OCI-LY1 (cell line): ENCODE results near the gene HOXC5.

ENCODE experiments used
- H2AFZ ChIP-seq: fragments of 200-600 bp; sonication (generic), shearing (Covaris generic); 2 replicates; pipeline ENCODE4 v1.6.0; 2014; ENCODE audit warnings: antibody characterized with exemption, mild to moderate bottlenecking, low read length
- H3F3A ChIP-seq: fragments of 200-600 bp; sonication (generic), shearing (Covaris generic); 2 replicates; pipeline ENCODE4 v1.6.0; 2014; ENCODE audit warnings: mild to moderate bottlenecking, antibody characterized with exemption, low read length, moderate library complexity; ENCODE audit not compliant: insufficient read depth
- H3K27ac ChIP-seq: fragments of 200-600 bp; sonication (generic); 2 replicates; pipeline ENCODE4 v1.5.1; 2014; ENCODE audit warnings: low read length, mixed run types, mild to moderate bottlenecking, low read depth; ENCODE audit not compliant: poor library complexity, severe bottlenecking
- H3K27me3 ChIP-seq: fragments of 200-600 bp; sonication (generic); 2 replicates; pipeline ENCODE4 v1.6.0; 2014; ENCODE audit warnings: antibody characterized with exemption, mild to moderate bottlenecking, low read length, moderate library complexity; ENCODE audit not compliant: insufficient read depth
- H3K36me3 ChIP-seq: fragments of 200-600 bp; sonication (generic); 2 replicates; pipeline ENCODE4 v1.6.1; 2014; ENCODE audit warnings: mild to moderate bottlenecking, antibody characterized with exemption, low read length, moderate library complexity, mixed read lengths; ENCODE audit not compliant: insufficient read depth
- H3K4me1 ChIP-seq: fragments of 200-600 bp; sonication (generic); 2 replicates; pipeline ENCODE4 v1.5.1; 2014; ENCODE audit warnings: mild to moderate bottlenecking, low read length, moderate library complexity; ENCODE audit not compliant: insufficient read depth, severe bottlenecking
- H3K4me2 ChIP-seq: fragments of 200-600 bp; sonication (generic), shearing (Covaris generic); 2 replicates; pipeline ENCODE4 v1.6.1; 2014; ENCODE audit warnings: low read length
- H3K4me3 ChIP-seq: fragments of 200-600 bp; sonication (generic); 2 replicates; pipeline ENCODE4 v1.5.1; 2014; ENCODE audit warnings: low read length, low read depth, mild to moderate bottlenecking, mixed read lengths; ENCODE audit not compliant: poor library complexity, severe bottlenecking
- H3K79me2 ChIP-seq: fragments of 200-600 bp; shearing (Covaris generic); 2 replicates; pipeline ENCODE4 v1.6.1; 2016; ENCODE audit warnings: mixed run types, low read length, mixed read lengths; ENCODE audit not compliant: insufficient read depth
- H3K9ac ChIP-seq: fragments of 200-600 bp; sonication (generic), shearing (Covaris generic); 2 replicates; pipeline ENCODE4 v1.6.1; 2014; ENCODE audit warnings: mild to moderate bottlenecking, low read length, mixed read lengths
- H3K9me2 ChIP-seq: fragments of 200-600 bp; sonication (generic), shearing (Covaris generic); 2 replicates; pipeline ENCODE4 v1.6.1; 2014; ENCODE audit warnings: low read depth, mild to moderate bottlenecking, low read length, mixed read lengths
- H3K9me3 ChIP-seq: fragments of 200-600 bp; shearing (Covaris generic); 2 replicates; pipeline ENCODE4 v1.6.1; 2014; ENCODE audit warnings: low read length, mixed read lengths
- H4K20me1 ChIP-seq: fragments of 200-600 bp; sonication (generic), shearing (Covaris generic); 2 replicates; pipeline ENCODE4 v1.6.0; 2016; ENCODE audit warnings: mild to moderate bottlenecking, low read length; ENCODE audit not compliant: insufficient read depth
- EZH2 ChIP-seq: fragments of 200-600 bp; sonication (generic), shearing (Covaris generic); IDR thresholded peaks from 2 replicates; pipeline ENCODE4 v1.8.0; 2017; ENCODE audit warnings: borderline replicate concordance, mixed run types, mild to moderate bottlenecking, antibody characterized with exemption, low read length, moderate library complexity, mixed read lengths
- TF ChIP-seq, protein P1 (sequence below): fragments of 200-600 bp; sonication (generic), shearing (Covaris generic); IDR thresholded peaks from 2 replicates; pipeline ENCODE4 v1.5.1; 2017; ENCODE audit warnings: mild to moderate bottlenecking, antibody characterized with exemption, low read length, moderate library complexity, mixed read lengths

HOXC5 gene

GRCh38 chr12:54044425-54045103 is 11.7 kb downstream of the HOXC5 start:
- Histone ChIP-seq H3K27me3 (no peaks in the 10 kb centered on the region; the same call in 1 of the 2 replicates), H3K9me3 (no peaks in the 10 kb centered on the region), H3K36me3 (no peaks in the 10 kb centered on the region), H3K4me2 (no peak overlapping the region), H4K20me1 (no peaks in the 10 kb centered on the region), H3K9me2 (no peaks in the 10 kb centered on the region), H2AFZ (no peak overlapping the region), H3K27ac (no peak overlapping the region), H3K4me3 (no peak overlapping the region), H3K79me2 (no peaks in the 10 kb centered on the region), H3K9ac (no peak overlapping the region), H3K4me1 (peaks cover 7% of the 10 kb centered on the region), H3F3A (no peaks in the 10 kb centered on the region)
- no peak for TF ChIP-seq EZH2

DNA sequence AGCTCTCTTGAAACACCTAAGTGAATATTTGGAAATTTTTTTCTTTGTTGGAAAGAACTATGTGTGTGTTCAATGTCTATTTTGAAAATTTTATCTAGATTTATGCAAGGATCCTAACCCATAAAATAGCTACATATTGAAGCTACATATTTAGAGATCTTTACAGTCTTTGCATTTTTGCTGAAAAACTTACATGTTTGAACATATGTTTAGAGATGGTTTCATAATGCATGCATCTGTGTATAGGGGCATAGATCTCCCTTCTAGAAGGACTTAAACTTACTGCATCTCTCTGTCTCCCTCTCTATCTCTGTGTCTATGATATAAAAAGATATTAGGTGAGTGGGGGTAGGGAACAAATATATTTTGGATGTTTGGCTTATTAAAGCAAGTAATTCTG is 12.6 kb downstream of the HOXC5 start:
- H3K79me2 ChIP-seq, result no peaks in the 10 kb centered on the region
- H3F3A ChIP-seq, result no peaks in the 10 kb centered on the region
- H3K9me3 ChIP-seq, result no peaks in the 10 kb centered on the region
- H3K36me3 ChIP-seq, result no peaks in the 10 kb centered on the region
- no peak overlapping the region for H3K4me3 ChIP-seq
- no peak overlapping the region for H3K9ac ChIP-seq
- H3K9me2 ChIP-seq, result no peaks in the 10 kb centered on the region
- H3K27me3 ChIP-seq, result no peaks in the 10 kb centered on the region; the same call in 1 of the 2 replicates
- H3K4me2 ChIP-seq, result no peak overlapping the region
- no peak overlapping the region for H2AFZ ChIP-seq
- TF ChIP-seq, protein P1, sequence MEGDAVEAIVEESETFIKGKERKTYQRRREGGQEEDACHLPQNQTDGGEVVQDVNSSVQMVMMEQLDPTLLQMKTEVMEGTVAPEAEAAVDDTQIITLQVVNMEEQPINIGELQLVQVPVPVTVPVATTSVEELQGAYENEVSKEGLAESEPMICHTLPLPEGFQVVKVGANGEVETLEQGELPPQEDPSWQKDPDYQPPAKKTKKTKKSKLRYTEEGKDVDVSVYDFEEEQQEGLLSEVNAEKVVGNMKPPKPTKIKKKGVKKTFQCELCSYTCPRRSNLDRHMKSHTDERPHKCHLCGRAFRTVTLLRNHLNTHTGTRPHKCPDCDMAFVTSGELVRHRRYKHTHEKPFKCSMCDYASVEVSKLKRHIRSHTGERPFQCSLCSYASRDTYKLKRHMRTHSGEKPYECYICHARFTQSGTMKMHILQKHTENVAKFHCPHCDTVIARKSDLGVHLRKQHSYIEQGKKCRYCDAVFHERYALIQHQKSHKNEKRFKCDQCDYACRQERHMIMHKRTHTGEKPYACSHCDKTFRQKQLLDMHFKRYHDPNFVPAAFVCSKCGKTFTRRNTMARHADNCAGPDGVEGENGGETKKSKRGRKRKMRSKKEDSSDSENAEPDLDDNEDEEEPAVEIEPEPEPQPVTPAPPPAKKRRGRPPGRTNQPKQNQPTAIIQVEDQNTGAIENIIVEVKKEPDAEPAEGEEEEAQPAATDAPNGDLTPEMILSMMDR, result no peak
- no peak for TF ChIP-seq EZH2
- no peaks in the 10 kb centered on the region for H3K4me1 ChIP-seq
- H4K20me1 ChIP-seq, result no peaks in the 10 kb centered on the region
- H3K27ac ChIP-seq, result no peak overlapping the region

DNA sequence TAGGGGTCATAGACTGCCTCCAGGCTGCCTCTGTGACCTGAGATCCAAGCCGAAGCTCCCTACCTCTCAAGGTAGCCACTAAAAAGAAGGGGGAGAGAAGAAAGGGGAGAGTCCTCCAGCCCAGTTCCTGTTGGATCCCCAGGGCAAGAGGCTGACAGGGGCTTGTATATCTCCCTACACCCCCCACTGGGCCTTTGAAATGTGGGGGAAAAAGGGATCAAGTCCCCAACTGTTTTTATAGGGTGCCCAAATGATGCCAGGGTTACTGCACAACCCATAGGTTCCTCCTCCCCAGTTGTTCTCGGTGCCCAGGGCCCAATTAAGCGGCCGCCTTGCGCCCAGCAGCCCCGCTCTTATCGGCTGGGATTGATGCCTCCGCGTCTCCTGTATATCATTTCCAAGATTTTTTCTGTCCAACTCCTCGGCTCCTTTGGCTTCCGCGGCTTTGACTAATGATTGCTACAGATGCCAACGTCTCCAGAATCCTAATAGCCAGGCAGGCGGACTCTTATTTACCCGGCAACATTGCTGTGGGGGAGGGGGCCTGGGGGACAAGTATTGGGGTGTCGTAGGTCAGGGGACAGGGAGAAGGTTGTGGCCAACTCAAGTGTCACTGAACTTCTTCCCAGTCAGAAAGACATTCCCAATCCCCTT is 13.1 kb downstream of the HOXC5 start:
- no peaks in the 10 kb centered on the region for H4K20me1 ChIP-seq
- H3K4me3 ChIP-seq, result no peak overlapping the region
- no peaks in the 10 kb centered on the region for H3K36me3 ChIP-seq
- H3K4me1 ChIP-seq, result no peaks in the 10 kb centered on the region
- TF ChIP-seq EZH2, result no peak
- TF ChIP-seq, protein P1, result no peak
- no peak overlapping the region for H3K9ac ChIP-seq
- H3K79me2 ChIP-seq, result no peaks in the 10 kb centered on the region
- no peaks in the 10 kb centered on the region; the same call in 1 of the 2 replicates for H3K27me3 ChIP-seq
- no peaks in the 10 kb centered on the region for H3K9me3 ChIP-seq
- no peak overlapping the region for H3K27ac ChIP-seq
- H3F3A ChIP-seq, result no peaks in the 10 kb centered on the region
- H2AFZ ChIP-seq, result no peak overlapping the region
- no peak overlapping the region for H3K4me2 ChIP-seq
- H3K9me2 ChIP-seq, result no peaks in the 10 kb centered on the region

DNA sequence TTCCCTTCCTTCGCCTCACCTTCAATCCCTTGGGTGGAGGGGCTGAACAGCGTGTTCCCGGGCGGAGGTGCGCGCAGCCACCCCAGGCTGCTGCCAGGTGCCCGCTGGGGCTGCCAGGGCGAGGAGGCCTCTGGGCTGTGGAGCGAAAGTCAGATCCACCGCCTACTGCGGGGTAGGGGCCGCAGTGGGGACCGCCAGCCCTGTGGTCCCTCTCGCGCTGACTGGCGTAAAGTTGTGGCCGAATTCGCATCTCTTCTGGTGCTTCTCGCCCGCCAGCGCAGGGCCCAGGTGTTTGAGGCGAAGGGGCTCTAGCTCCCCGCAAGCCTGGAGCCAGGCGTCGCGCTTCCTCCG is 13.9 kb downstream of the HOXC5 start:
- H3K4me3 ChIP-seq, result no peak overlapping the region
- H3K36me3 ChIP-seq, result no peaks in the 10 kb centered on the region
- no peaks in the 10 kb centered on the region for H3K9me2 ChIP-seq
- no peaks in the 10 kb centered on the region for H3K27me3 ChIP-seq
- H3K27ac ChIP-seq, result no peak overlapping the region
- H4K20me1 ChIP-seq, result no peaks in the 10 kb centered on the region
- H3K4me2 ChIP-seq, result no peak overlapping the region
- no peak overlapping the region for H3K9ac ChIP-seq
- H2AFZ ChIP-seq, result no peak overlapping the region
- H3F3A ChIP-seq, result no peaks in the 10 kb centered on the region
- H3K9me3 ChIP-seq, result no peaks in the 10 kb centered on the region
- peaks cover 5% of the 10 kb centered on the region for H3K4me1 ChIP-seq
- TF ChIP-seq, protein P1, result no peak
- no peak for TF ChIP-seq EZH2
- no peaks in the 10 kb centered on the region for H3K79me2 ChIP-seq
